ENCODE data around the gene PDE4DIP. TPM values are rescaled to one million over a fixed set of nuclear protein-coding genes. Genes with fewer than 3 reads are reported as not detected.
"Not testable (repeated sequence)": the region's sequence is repeated elsewhere in the genome, so short reads cannot be mapped to it uniquely, and the experiment has no call there.

The PDE4DIP gene
- total RNA-seq, result 10 to 100 TPM; 29.1 to 30.4 TPM
- polyA plus RNA-seq, result 18.1 TPM

GRCh38 chr1:148844220-148844619, at the start of gene PDE4DIP:
Gene PDE4DIP, plus strand, starts transcription at chr1:148844428. Its CDS starts 347 bp downstream, at chr1:148844775.
- H3K27ac ChIP-seq (ENCODE audit: low read depth, low read length); CTCF ChIA-PET; H3K36me3 Mint-ChIP-seq; H3K4me3 ChIP-seq (ENCODE audit: low read length); H3K4me1 ChIP-seq (ENCODE audit: insufficient read depth, low read length); H3K27ac Mint-ChIP-seq; POLR2A ChIA-PET; H3K27me3 Mint-ChIP-seq; H3K4me1 Mint-ChIP-seq; H3K9me3 Mint-ChIP-seq; H3K27me3 ChIP-seq (ENCODE audit: insufficient read depth, low read length, poor library complexity, severe bottlenecking); H3K9me3 ChIP-seq (ENCODE audit: low read length); H3K36me3 ChIP-seq (ENCODE audit: insufficient read depth, low read length): not testable (repeated sequence)
- peak within 1 kb of the TSS in 5 of 7 donors; percentile 61 to 85 (median 71) for H3K4me3 Mint-ChIP-seq
- DNase-seq, result peak in 4 of 5 donors; percentile 1 to 67 (median 28)

DNA sequence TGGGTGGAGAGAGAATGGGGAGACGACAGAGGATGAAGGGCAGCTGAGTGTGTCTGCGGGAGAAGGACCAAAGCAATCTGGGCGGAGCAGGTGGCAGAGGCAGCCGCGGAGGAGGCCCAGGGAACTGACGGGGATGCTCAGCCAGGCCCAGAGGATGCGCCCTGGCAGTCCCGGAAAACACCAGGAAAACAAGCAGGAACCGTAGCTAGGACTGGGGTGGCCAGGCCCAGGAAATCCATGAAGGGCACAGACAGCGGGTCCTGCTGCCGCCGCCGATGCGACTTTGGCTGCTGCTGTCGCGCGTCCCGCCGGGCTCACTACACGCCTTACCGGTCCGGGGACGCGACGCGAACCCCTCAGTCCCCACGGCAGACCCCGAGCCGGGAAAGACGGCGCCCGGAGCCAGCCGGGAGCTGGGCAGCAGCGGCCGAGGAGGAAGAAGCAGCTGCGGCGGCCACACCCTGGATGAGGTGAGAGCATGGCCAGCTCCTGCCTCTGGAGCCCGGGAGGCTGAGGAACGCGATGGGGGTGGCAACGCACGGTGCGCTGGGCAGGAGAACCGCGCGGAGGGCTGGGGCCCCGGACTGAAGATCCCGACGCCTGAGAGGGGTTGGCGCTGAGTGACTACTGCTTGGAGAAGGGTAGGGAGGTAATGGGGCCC, 35.8 kb upstream of the PDE4DIP start:
- H3K27me3 ChIP-seq (ENCODE audit: insufficient read depth, low read length, poor library complexity, severe bottlenecking); POLR2A ChIA-PET; H3K4me3 ChIP-seq (ENCODE audit: low read length); H3K36me3 ChIP-seq (ENCODE audit: insufficient read depth, low read length); H3K27me3 Mint-ChIP-seq; H3K9me3 ChIP-seq (ENCODE audit: low read length); H3K4me1 Mint-ChIP-seq; DNase-seq; H3K27ac Mint-ChIP-seq; H3K4me3 Mint-ChIP-seq; H3K9me3 Mint-ChIP-seq; H3K4me1 ChIP-seq (ENCODE audit: insufficient read depth, low read length); H3K27ac ChIP-seq (ENCODE audit: low read depth, low read length); H3K36me3 Mint-ChIP-seq; CTCF ChIA-PET: not testable (repeated sequence)

- H3K4me1 ChIP-seq (ENCODE audit: insufficient read depth, low read length); DNase-seq; H3K27ac ChIP-seq (ENCODE audit: low read depth, low read length); POLR2A ChIA-PET; H3K36me3 Mint-ChIP-seq; H3K9me3 ChIP-seq (ENCODE audit: low read length); H3K36me3 ChIP-seq (ENCODE audit: insufficient read depth, low read length); H3K9me3 Mint-ChIP-seq; H3K27ac Mint-ChIP-seq; H3K4me1 Mint-ChIP-seq; H3K27me3 Mint-ChIP-seq; H3K4me3 ChIP-seq (ENCODE audit: low read length); H3K4me3 Mint-ChIP-seq; CTCF ChIA-PET; H3K27me3 ChIP-seq (ENCODE audit: insufficient read depth, low read length, poor library complexity, severe bottlenecking): not testable (repeated sequence)
Observed at GRCh38 chr1:148808929-148809283, 35.3 kb upstream of the PDE4DIP start.

DNA sequence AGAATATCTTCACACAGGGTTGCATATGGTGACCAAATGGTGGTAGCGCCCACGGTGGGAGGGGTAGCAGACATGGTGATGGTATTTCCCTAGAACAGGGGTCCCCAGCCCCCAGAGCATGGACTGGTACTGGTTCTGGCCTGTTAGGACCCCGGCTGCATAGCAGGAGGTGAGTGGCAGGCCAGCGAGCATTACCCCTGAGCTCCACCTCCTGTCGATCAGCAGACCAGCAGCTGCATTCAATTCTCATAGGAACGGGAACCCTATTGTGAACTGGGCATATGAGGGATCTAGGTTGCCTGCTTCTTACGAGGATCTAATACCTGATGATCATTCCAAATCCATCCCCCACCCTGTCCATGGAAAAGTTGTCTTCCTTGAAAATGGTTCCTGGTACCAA, 22.0 kb upstream of the PDE4DIP start:
- H3K4me3 Mint-ChIP-seq; H3K27me3 Mint-ChIP-seq; H3K27ac Mint-ChIP-seq; H3K27me3 ChIP-seq (ENCODE audit: insufficient read depth, low read length, poor library complexity, severe bottlenecking); H3K36me3 Mint-ChIP-seq; H3K9me3 Mint-ChIP-seq; H3K27ac ChIP-seq (ENCODE audit: low read depth, low read length); H3K4me1 ChIP-seq (ENCODE audit: insufficient read depth, low read length); H3K9me3 ChIP-seq (ENCODE audit: low read length); H3K4me3 ChIP-seq (ENCODE audit: low read length); POLR2A ChIA-PET; DNase-seq; H3K36me3 ChIP-seq (ENCODE audit: insufficient read depth, low read length); CTCF ChIA-PET; H3K4me1 Mint-ChIP-seq: not testable (repeated sequence)

- H3K4me1 ChIP-seq (ENCODE audit: insufficient read depth, low read length); H3K4me3 ChIP-seq (ENCODE audit: low read length); H3K9me3 Mint-ChIP-seq; H3K27ac ChIP-seq (ENCODE audit: low read depth, low read length); H3K27me3 Mint-ChIP-seq; POLR2A ChIA-PET; CTCF ChIA-PET; H3K4me1 Mint-ChIP-seq; H3K36me3 ChIP-seq (ENCODE audit: insufficient read depth, low read length); DNase-seq; H3K9me3 ChIP-seq (ENCODE audit: low read length); H3K36me3 Mint-ChIP-seq; H3K27me3 ChIP-seq (ENCODE audit: insufficient read depth, low read length, poor library complexity, severe bottlenecking); H3K4me3 Mint-ChIP-seq; H3K27ac Mint-ChIP-seq: not testable (repeated sequence)
Observed at GRCh38 chr1:148823822-148824221, 20.4 kb upstream of the PDE4DIP start.

DNA sequence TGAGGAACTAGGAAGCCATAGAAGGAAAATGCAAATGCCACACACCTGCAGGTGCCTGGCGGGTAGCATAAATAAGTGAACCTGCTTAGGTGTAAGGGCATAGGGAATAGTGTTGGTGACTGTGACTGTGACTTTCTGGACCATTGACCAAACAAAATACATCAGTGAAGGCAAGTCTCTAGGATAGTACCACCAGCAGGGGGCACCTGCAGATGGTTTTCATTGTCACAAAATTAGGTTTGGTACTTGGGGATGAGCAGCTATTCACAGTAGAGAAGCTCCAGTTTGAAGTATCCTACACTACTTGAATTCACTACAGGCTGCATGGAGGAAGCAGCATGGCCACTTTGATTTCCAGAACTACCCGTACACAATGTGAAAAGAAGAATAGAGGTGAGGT, 19.2 kb upstream of the PDE4DIP start:
- not testable (repeated sequence) for H3K27ac Mint-ChIP-seq

GRCh38 chr1:148828531-148828930, 15.7 kb upstream of the PDE4DIP start:
- H3K27me3 ChIP-seq (ENCODE audit: insufficient read depth, low read length, poor library complexity, severe bottlenecking); H3K36me3 Mint-ChIP-seq; H3K4me3 ChIP-seq (ENCODE audit: low read length); H3K27me3 Mint-ChIP-seq; H3K9me3 ChIP-seq (ENCODE audit: low read length); H3K9me3 Mint-ChIP-seq; H3K27ac Mint-ChIP-seq; POLR2A ChIA-PET; CTCF ChIA-PET; H3K4me3 Mint-ChIP-seq; H3K4me1 Mint-ChIP-seq; H3K27ac ChIP-seq (ENCODE audit: low read depth, low read length); H3K36me3 ChIP-seq (ENCODE audit: insufficient read depth, low read length); H3K4me1 ChIP-seq (ENCODE audit: insufficient read depth, low read length); DNase-seq: not testable (repeated sequence)

More for the DNA sequence above, 19.2 kb upstream of the PDE4DIP start:
- H3K27me3 Mint-ChIP-seq; H3K9me3 ChIP-seq (ENCODE audit: low read length); H3K4me3 Mint-ChIP-seq; DNase-seq; CTCF ChIA-PET; H3K27me3 ChIP-seq (ENCODE audit: insufficient read depth, low read length, poor library complexity, severe bottlenecking); H3K36me3 ChIP-seq (ENCODE audit: insufficient read depth, low read length); H3K4me1 ChIP-seq (ENCODE audit: insufficient read depth, low read length); H3K27ac ChIP-seq (ENCODE audit: low read depth, low read length); H3K4me3 ChIP-seq (ENCODE audit: low read length); POLR2A ChIA-PET; H3K9me3 Mint-ChIP-seq; H3K4me1 Mint-ChIP-seq; H3K36me3 Mint-ChIP-seq: not testable (repeated sequence)

- H3K9me3 ChIP-seq (ENCODE audit: low read length); H3K4me3 Mint-ChIP-seq; H3K4me3 ChIP-seq (ENCODE audit: low read length); H3K4me1 Mint-ChIP-seq; CTCF ChIA-PET; DNase-seq; H3K36me3 Mint-ChIP-seq; H3K27ac ChIP-seq (ENCODE audit: low read depth, low read length); H3K36me3 ChIP-seq (ENCODE audit: insufficient read depth, low read length); H3K27me3 ChIP-seq (ENCODE audit: insufficient read depth, low read length, poor library complexity, severe bottlenecking); POLR2A ChIA-PET; H3K27me3 Mint-ChIP-seq; H3K9me3 Mint-ChIP-seq; H3K27ac Mint-ChIP-seq; H3K4me1 ChIP-seq (ENCODE audit: insufficient read depth, low read length): not testable (repeated sequence)
Observed at GRCh38 chr1:148828962-148829361, 15.3 kb upstream of the PDE4DIP start.

GRCh38 chr1:148829365-148829764, 14.9 kb upstream of the PDE4DIP start:
- H3K4me1 Mint-ChIP-seq; H3K9me3 ChIP-seq (ENCODE audit: low read length); CTCF ChIA-PET; H3K4me3 ChIP-seq (ENCODE audit: low read length); POLR2A ChIA-PET; H3K27ac Mint-ChIP-seq; H3K4me3 Mint-ChIP-seq; H3K9me3 Mint-ChIP-seq; H3K27me3 ChIP-seq (ENCODE audit: insufficient read depth, low read length, poor library complexity, severe bottlenecking); H3K4me1 ChIP-seq (ENCODE audit: insufficient read depth, low read length); H3K27ac ChIP-seq (ENCODE audit: low read depth, low read length); H3K36me3 ChIP-seq (ENCODE audit: insufficient read depth, low read length); DNase-seq; H3K36me3 Mint-ChIP-seq; H3K27me3 Mint-ChIP-seq: not testable (repeated sequence)
